CD4-positive, alpha-beta T cell treated with Interleukin-15 for 4 hours (primary cell): Measurements from ENCODE around the gene MKX.

ENCODE experiments used
- DNase-seq: peaks from one replicate; pipeline ENCODE4 v3.0.0-alpha.2; 2020; ENCODE audit warnings: low spot score

The MKX gene

GRCh38 chr10:27745732-27746396 lies at the start of gene MKX:
Gene MKX (minus strand): TSS chr10:27745819. CDS start chr10:27743415, 2,404 bp downstream.
- no peak for DNase-seq

GRCh38 chr10:27794157-27794556 lies 48.5 kb upstream of the MKX start:
- no peak for DNase-seq

GRCh38 chr10:27792216-27792615 lies 46.6 kb upstream of the MKX start:
- no peak for DNase-seq

- no peak for DNase-seq
These were observed 38.7 kb upstream of the MKX start for GRCh38 chr10:27784272-27784671.

GRCh38 chr10:27783660-27784059 lies 38.0 kb upstream of the MKX start:
- peak; percentile 10 for DNase-seq

- no peak for DNase-seq
These were observed 33.9 kb upstream of the MKX start for GRCh38 chr10:27779462-27780015.

- no peak for DNase-seq
These were observed 29.2 kb upstream of the MKX start for GRCh38 chr10:27774831-27775230.

- DNase-seq = no peak
These were observed 25.6 kb upstream of the MKX start for GRCh38 chr10:27771231-27771630.

- DNase-seq = no peak
These were observed 24.6 kb upstream of the MKX start for GRCh38 chr10:27770181-27770580.

GRCh38 chr10:27760867-27761266 lies 15.2 kb upstream of the MKX start:
- no peak for DNase-seq

- DNase-seq = no peak
These were observed 14.1 kb upstream of the MKX start for GRCh38 chr10:27759483-27760272.

GRCh38 chr10:27752673-27753237 lies 7.1 kb upstream of the MKX start:
- DNase-seq = no peak

- DNase-seq = no peak
These were observed 3.0 kb upstream of the MKX start for GRCh38 chr10:27748601-27749000.

GRCh38 chr10:27747096-27747451 lies 1.5 kb upstream of the MKX start:
- no peak for DNase-seq

GRCh38 chr10:27746397-27747095 lies 927 bp upstream of the MKX start:
- no peak for DNase-seq

GRCh38 chr10:27744802-27745731 lies 552 bp downstream of the MKX start:
- no peak for DNase-seq

GRCh38 chr10:27743877-27744801 lies 1.5 kb downstream of the MKX start:
- no peak for DNase-seq

- DNase-seq = no peak
These were observed 2.4 kb downstream of the MKX start for GRCh38 chr10:27743012-27743876.
